NB4 (cell line): ENCODE data around the gene FNIP2.

Experiments used
- DNase-seq: peaks from one replicate; pipeline ENCODE4 v3.0.0; 2010; ENCODE audit warnings: low read depth
- H3K4me3 ChIP-seq: one replicate; pipeline ENCODE4 v1.5.1; 2011; ENCODE audit warnings: mild to moderate bottlenecking, low read depth, low read length, moderate library complexity
- CTCF ChIP-seq: IDR thresholded peaks from one replicate; pipeline ENCODE4 v1.5.1; 2012; ENCODE audit warnings: low read depth, low read length
- MAX ChIP-seq: IDR thresholded peaks from 2 replicates; pipeline ENCODE4 v1.6.1; 2011; ENCODE audit warnings: low read depth, low read length
- MYC ChIP-seq: IDR thresholded peaks from 2 replicates; pipeline ENCODE4 v1.6.1; 2011; ENCODE audit warnings: low read depth, low read length
- POLR2A ChIP-seq: IDR thresholded peaks from 2 replicates; pipeline ENCODE4 v1.6.1; 2011; ENCODE audit warnings: mild to moderate bottlenecking; ENCODE audit not compliant: insufficient read length; ENCODE audit errors: extremely low read depth

The FNIP2 gene

GRCh38 chr4:158811704-158812103 is 42.9 kb downstream of the FNIP2 start:
- no peak overlapping the region for H3K4me3 ChIP-seq
- DNase-seq, result peak; percentile 77
- TF ChIP-seq CTCF, result no peak
- TF ChIP-seq POLR2A, result no peak
- peak; percentile 54 for TF ChIP-seq MAX
- TF ChIP-seq MYC, result peak; percentile 41; the same call in 1 of the 2 replicates

- H3K4me3 ChIP-seq, result no peak overlapping the region
- DNase-seq, result no peak
- TF ChIP-seq CTCF (no peak), MAX (no peak), POLR2A (no peak), MYC (no peak)
Measured at GRCh38 chr4:158812133-158812532, 43.3 kb downstream of the FNIP2 start.

- TF ChIP-seq MYC, result no peak
- TF ChIP-seq MAX, result no peak
- TF ChIP-seq POLR2A, result no peak
- TF ChIP-seq CTCF, result no peak
- H3K4me3 ChIP-seq, result no peak overlapping the region
- no peak for DNase-seq
Measured at GRCh38 chr4:158812543-158812942, 43.7 kb downstream of the FNIP2 start.

- H3K4me3 ChIP-seq, result no peak overlapping the region
- TF ChIP-seq MAX (no peak), CTCF (no peak), MYC (no peak), POLR2A (no peak)
- DNase-seq, result no peak
Measured at GRCh38 chr4:158813113-158813512, 44.3 kb downstream of the FNIP2 start.

- H3K4me3 ChIP-seq, result no peak overlapping the region
- no peak for DNase-seq
- no peak for TF ChIP-seq MAX
- TF ChIP-seq POLR2A, result no peak
- no peak for TF ChIP-seq CTCF
- no peak for TF ChIP-seq MYC
Measured at GRCh38 chr4:158814207-158814606, 45.4 kb downstream of the FNIP2 start.
